ENCODE results near the gene CYP4F22.

CYP4F22 gene

DNA sequence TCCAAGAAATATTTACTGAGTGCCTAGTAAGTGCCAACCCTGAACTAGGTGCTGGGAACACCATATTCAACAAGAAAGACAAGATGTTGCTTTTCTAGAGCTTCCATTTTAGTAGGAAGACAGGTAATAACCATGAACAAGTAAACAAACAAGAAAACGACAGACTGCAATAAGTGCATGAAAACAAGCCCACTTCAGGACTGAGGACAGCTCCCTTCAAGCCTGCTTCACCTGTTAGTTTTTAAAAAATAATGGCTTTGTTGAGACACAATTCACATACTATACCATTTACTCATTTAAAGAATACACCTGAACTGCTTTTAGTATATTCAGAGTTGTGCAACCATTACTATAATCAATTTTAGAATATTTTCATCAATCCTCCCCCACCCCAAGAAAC, 30.4 kb downstream of the CYP4F22 start:
- DNase-seq = no peak

DNA sequence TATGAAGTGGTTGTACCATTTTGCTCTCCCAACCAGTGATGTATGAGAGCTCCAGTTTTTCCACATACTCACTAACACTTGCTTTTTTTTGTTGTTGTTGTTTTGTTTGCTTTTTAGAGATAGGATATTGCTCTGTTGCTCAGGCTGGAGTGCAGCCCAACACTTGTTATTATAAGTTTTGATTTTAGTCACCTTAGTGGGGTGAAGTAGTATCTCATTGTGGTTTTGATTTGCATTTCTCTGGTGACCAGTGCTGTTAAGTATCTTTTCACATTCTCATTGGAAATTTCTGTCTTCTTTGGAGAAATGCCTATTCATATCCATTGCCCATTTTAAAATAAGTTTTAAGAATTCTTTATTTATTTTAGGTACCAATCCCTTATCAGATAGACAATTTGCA, 31.3 kb downstream of the CYP4F22 start:
- DNase-seq = no peak

DNA sequence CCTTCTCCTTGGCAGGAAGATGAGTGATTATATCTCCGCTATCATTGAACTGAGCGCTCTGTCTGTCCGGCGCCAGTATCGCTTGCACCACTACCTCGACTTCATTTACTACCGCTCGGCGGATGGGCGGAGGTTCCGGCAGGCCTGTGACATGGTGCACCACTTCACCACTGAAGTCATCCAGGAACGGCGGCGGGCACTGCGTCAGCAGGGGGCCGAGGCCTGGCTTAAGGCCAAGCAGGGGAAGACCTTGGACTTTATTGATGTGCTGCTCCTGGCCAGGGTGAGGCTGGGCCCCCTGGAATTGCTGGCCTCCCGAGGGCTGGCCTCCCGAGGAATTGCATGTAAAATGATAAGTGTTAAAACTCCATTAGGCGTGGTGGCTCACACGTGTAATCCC, 32.1 kb downstream of the CYP4F22 start:
- no peak for DNase-seq

DNA sequence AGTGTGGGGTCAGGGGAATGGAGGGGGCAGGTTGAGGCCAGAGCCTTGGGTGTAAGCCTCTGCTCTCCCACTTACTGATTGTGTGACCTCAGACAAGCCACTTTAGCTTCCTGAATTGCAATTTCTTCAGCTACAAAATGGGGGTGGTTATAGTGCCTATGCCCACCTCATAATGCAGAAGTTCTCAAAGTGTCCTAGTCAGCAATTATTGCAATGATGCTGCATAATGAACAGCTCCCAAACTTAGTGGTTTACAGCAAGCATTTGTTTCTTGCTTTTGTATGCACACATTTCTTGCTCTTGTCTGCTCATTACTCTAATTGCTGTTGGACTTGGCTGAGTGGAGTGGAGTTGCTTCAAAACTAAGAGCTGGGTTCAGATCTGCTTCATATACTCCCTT, 36.0 kb downstream of the CYP4F22 start:
- DNase-seq = no peak

DNA sequence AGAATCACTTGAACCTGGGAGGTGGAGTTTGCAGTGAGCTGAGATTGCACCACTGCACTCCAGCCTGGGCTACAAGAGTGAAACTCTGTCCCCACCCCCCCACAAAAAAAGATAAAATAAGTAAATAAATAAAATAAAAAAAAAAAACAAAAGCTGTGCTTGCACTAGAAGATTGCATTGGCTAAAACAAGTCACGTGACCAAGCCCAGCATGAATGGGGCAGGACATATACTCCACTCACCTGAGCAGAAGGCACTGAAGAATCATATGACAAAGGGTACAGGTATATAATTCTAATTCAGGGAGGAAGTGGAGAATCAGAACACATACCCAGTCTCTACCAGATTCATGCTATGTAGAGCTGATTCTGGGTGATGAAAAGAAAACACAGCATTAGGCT, 36.6 kb downstream of the CYP4F22 start:
- DNase-seq = no peak

DNA sequence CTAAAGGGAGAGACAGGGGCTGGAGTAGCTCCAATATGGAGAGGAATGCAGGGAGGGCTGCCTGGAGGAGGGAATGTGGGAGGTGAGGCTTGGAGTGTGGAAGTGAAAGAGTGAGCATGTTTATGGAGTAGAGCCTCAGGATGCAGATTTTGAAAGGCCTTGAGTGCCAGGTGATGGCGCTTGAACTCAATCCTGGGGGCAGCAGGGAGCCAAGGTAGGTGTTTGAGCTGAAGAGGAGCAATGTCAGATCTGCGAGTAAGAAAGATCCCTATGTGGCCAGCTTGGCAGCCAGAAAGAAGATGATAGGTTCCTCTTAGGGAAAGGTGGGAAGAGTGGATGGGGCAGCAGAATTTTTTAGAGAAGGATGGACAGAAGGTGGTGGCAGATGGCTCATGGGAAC, 40.3 kb downstream of the CYP4F22 start:
- no peak for DNase-seq

DNA sequence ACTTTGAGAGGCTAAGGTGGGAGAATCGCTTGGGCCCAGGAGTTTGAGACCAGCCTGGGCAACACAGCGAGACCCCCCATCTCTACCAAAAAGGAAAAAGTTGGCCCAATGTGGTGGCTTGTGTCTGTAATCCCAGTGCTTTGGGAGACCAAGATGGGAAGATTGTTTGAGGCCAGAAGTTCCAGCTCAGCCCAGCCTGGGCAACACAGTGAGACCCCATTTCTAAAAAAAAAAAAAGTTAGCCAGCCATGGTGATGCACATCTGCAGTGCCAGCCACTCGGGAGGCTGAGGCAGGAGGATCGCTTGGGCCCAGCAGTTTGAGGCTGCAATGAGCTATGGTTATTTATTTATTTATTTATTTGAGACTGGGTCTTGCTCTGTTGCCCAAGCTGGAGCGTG, 41.3 kb downstream of the CYP4F22 start:
- DNase-seq = no peak

DNA sequence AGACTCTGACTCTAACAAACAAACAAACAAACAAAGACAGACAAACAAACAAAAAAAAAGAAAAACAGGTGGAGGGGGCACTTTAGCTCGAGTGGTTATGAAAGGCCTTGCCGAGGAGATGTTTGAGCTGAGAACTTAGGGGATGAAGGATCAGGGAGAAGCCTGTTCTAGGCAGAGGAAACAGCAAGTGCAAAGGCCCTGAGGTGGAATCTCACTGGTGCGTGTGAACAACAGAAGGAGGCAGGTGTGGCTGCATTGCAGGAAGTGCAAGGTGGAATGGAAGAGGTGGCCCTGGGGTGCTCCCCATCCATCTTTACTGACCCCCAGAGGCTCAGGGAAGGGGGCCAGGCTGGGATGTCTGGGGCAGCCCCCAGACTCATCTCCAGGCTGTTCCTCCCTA, 41.9 kb downstream of the CYP4F22 start:
- no peak for DNase-seq

DNA sequence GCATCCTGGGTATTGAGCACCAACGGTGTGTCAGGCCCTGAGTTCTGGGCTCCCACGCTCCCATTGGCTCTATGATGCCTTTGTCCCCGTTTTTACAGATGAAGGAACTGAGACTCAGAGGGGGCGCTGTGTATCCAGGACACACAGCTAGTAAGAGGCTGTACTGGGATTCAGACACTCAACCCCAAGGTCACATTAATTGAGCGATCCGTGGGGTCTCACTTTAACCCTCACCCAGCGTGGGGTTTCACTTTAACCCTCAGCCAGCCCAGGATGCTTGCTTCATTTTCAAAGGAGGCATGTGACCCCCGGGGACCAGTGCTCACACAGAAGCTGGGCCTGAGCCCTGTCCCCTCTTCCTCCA, 42.6 kb downstream of the CYP4F22 start:
- DNase-seq = no peak

DNA sequence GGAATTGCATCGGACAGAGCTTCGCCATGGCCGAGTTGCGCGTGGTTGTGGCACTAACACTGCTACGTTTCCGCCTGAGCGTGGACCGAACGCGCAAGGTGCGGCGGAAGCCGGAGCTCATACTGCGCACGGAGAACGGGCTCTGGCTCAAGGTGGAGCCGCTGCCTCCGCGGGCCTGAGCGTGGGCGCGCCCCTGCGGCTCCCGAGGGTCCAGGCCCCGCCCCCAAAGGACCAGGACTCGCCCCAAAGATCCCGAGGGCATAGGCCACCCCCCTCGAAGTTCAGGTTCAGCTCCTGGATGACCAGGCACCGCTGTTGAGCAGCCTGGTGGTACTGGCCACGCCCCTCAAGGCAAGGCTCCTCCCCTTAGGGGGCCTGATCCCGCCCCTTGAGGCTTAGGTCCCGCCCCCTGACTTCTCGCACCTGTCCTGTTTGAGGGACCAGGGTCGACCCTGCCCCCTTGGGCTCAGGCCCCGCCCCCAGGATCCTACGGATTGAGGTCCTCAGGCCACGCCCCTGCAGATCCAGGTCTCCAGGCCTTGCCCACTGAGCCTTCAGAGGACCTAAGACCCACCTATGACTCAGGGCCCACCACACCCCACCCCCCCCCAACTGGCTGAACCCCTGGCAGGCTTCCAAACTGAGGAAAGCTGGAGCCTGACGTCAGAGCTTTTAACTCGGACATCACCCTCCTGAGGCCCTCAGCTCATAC, 43.1 kb downstream of the CYP4F22 start:
- peak; percentile 72 for DNase-seq

DNA sequence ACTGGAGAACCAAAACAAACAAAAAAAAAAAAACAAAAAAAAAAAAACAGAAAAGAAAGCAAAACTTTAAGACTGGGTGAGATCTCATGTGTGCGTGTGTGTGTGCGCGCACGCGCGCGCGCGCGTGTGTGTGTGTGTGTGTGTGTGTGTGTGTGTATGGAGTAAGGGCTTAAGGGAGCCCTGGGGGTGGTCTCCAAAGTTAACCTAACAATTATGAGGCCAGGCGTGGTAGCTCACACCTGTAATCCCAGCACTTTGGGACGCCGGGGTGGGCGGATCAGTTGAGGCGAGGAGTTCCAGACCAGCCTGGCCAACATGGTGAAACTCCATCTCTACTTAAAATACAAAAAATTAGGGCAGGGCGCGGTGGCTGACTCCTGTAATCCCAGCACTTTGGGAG, 46.7 kb downstream of the CYP4F22 start:
- no peak for DNase-seq

DNA sequence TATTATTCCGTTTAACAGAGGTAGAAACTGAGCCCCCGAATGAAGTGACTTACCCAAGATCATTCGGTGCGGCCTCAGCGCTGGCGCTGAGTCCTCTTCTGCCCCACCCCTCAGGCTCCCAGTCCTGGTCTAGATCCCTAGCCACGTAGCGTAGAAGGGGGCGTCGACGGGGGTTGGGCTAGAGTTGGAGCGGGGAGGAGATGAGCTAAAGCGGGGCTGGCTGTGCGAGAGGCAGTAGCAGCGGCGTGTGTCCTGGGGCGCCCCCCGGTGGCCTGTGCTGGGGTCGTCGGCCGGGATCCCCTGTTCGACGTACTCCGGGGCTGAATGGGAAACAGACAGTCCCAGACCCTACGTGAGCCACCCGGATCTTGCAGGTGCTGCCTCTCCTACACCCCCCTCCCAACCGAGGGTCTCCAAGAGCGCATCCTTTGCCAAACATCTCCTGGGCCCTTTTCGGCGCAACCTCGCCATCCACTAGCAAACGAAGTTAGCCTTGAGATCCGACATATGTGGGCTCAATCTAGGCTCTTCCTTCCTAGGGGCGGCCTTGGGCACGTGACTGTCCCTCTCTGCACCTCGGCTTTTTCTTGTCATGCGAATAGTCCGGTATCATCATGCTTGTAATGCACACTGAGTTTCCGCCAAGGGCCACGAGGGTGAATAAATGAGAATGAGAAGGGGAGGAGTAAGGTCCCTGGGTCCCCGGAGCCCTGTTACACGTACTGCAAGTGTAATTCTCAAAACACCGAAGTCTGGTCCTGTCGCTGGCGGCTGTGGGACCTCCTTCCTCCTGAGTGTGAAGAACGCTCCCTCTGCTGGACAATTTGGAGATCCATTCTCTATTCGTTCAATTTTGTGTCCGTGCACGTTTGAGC, 47.7 kb downstream of the CYP4F22 start:
- DNase-seq = peak; percentile 98

DNA sequence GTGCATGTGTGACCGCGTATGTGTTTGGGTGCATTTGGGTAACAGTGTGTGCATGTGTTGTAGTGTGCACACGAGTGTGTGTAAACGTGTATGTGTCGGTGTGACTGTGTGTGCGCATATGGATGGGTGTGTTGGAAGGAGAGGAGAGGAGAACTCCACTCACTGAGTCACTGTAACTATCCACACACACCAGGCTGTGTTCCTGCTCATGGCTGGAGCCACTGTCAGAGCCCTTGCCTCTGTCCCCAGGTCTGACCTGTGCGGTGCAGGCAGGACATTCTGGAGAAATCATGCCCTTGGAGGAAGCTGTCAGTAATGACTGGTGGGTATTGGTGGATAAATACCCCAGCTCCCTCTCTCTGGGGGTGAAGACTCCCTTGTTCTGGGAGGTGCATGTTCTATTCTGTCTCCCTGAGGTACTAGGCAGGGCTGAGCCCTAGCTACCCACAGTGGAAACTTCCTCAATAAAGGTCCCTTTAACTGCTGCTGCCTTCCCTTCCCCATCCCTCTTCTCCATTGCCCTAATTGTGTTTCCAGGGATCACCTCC, 48.4 kb downstream of the CYP4F22 start:
- no peak for DNase-seq

DNA sequence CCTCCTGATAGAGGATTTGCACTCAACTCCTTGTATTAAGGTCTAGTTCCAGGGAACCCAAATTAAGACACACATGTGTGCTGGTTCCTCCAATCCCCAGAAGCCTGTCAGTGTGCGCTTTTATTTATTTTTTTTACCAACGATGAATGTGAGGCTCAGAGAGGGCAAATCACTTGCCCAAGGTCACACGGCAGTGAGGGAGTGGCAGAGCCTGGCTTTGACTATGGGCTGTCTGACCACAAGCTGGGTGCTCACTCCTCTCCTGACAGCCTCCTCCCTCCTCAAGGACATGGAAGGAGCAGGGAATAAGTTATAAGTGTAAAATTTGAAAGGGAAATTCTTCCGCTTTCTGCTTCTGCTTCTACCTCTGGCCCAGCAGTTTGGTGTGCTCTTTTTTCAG, 48.9 kb downstream of the CYP4F22 start:
- DNase-seq = no peak

DNA sequence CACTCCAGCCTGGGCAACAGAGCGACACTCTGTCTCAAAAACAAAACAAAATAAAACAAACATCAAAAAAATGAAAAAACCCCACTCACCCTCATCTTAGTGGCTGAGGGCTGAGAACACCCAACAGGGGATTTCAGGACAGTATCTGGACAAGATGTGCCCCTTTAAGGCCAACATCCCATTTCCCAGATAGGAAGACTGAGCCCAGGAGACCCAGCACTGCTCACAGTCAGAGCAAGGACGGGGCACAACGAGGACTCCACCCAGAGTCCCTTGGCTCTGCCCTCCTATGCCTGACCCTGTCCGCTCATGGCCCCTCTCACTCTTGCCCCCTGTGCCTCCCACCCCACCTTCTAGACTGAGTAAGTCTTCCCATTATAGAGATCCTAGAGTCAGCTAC, 53.8 kb downstream of the CYP4F22 start:
- DNase-seq = no peak

DNA sequence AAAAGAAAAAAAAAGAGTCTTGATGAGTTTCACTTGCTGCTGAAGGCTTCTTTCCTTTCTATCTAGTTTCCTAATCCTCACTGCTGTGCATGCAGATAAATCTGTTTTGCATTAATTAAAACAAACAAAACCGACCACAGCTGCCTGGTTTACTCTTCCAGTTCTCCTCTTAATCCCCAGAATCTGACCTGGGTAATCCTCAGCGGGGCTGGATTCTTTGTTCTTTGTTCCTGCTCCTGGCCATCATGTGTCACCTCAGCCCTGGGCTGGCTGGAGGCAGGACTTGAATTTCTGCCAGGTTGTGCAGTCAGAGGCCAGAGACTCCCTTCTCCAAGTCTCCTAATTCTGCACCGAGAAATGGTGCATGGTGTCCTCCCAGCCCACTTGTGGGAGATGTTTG, 54.5 kb downstream of the CYP4F22 start:
- no peak for DNase-seq

DNA sequence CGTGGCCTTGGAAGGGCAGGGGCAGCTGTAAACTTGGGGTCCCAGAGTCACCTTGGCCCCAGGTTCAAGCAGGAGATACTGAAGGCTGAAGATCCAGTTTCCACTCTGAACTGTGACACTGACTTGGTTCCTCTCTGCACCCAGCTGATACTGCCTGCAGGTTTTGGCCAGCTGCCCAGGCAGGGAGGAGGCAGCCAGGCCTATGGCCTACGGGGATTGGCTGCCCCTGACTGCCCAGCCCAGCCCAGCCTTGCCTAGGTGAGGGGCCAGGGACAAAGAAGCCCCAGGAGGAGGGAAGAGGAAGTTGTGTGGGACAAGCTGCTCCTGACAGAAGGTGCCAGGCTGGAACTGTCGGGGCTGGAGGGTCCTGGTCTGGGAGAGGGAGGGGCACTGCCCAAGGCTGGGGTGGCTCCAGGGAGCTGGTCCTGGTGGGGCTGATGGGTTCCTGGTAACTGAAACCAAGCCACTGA, 55.0 kb downstream of the CYP4F22 start:
- no peak for DNase-seq

DNA sequence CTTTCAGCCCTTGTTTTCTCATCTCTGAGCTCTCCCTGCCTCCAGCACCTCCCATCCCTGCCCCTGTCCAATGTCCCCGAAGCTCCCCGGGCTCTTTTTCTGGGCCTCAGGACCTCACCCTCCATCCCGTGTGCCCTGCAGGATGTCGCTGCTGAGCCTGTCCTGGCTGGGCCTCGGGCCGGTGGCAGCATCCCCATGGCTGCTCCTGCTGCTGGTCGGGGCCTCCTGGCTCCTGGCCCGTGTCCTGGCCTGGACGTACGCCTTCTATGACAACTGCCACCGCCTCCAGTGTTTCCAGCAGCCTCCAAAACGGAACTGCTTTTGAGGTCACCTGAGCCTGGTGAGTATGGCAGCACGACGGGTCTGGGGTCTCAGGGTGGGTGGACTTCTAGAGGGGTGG, 55.6 kb downstream of the CYP4F22 start:
- no peak for DNase-seq

DNA sequence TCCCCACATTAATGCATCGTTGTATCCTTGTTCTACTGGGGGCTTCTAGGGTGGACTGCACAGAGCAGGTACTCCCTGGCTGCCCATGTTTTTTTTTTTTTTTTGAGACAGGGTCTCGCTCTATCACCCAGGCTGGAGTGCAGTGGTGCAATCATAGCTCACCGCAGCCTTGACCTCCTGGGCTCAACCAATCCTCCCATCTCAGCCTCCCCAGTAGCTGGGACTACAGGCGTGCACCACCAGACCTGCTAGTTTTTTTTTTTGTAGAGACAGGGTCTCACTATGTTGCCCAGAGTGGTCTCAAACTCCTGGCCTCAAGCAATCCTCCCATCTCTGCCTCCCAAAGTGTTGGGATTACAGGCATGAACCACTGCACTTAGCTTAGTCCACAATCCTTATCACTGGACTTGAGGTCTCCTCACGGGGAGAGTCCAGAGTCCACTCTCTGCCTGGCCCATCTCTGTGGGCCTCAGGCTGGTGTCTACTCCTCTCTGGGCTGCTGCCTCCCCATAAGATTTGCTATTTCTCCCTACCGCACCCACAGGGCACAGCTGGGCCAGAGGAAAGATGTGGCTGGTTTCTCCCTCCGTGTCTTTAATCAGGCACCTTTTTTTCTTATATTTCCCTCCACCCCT, 56.3 kb downstream of the CYP4F22 start:
- no peak for DNase-seq

DNA sequence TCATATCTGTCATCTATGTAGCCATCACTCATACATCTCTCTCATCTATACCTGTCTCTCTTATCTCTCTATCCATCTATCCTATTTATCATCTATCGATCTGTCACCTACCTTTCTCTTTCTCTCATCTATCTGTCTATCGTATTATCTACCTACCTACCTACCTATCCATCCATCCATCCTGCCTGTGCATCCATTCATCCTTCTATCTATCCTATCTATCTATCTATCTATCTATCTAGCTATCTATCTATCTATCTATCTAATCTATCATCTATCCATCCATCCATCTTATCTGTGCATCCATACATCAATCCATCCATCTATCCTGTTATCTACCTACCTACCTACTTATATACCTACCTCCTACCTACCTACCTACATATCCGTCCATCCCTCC, 62.1 kb downstream of the CYP4F22 start:
- DNase-seq = no peak

DNA sequence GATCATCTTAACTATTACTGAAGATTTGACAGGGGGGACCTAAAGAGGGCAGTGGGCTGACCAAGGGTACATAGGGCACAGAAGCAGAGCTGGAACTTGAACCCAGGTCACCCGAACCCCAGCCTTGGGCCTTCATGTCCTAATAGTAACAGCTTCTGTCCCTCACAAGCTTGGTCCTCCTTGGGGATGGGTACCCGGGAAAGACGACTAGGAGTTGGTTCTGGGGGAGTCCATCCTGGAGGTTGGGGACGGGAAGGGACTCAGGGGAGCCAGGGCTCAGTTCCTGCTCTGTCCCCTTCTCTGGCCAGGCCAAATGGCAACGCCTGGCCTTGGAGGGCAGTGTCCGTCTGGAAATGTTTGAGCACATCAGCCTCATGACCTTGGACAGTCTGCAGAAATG, 67.1 kb downstream of the CYP4F22 start:
- no peak for DNase-seq

DNA sequence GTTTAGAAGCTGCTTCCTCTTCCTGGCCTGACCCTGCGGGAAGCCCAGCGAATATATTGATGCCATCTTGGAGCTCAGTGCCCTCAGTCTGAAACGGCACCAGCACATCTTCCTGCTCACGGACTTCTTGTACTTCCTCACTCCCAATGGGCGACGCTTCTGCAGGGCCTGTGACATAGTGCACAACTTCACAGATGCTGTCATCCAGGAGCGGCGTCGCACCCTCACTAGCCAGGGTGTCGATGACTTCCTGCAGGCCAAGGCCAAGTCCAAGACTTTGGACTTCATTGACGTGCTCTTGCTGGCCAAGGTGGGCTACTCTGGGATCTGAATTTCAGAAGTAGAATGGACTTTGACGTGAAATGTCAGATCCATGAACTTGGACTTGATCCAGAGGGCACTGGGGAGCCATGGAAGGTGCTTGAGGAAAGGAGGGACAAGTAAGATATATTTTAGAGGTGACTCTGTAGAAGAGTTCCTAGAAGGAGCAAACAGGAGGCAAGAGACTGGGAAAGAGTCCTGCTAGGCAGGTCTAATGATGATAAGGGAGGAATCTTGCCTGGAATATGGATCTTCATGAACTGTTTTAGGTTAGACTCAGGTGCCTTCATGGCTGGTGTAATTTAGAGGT, 68.3 kb downstream of the CYP4F22 start:
- no peak for DNase-seq

DNA sequence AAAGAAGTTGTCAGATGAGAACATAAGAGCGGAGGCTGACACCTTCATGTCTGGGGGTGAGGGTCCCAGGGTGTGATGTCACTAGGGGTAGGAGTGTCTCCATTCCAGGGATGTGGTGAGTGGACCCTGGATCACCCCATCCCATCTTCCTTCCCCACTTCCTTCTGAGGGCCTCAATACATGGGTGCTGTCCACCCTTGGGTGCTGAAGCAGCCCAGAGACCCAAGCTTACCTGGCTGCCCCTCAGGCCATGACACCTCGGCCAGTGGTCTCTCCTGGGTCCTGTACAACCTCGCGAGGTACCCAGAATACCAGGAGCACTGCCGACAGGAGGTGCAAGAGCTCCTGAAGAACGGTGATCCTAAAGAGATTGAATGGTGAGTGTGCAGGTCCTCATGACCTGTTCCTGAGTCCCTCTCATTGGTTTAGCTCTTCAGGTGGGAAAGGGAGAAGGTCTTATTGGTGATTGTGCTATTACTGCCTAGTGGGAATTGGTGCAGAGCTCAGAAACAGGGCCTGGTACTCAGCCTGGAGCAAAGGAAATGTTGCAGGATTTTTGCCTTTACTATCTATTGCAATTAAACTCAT, 69.0 kb downstream of the CYP4F22 start:
- DNase-seq = no peak

All from stimulated activated CD4-positive, alpha-beta T cell treated with anti-CD3 and anti-CD28 coated beads, Interleukin-1b, Interleukin-23, amount 100 ng/mL, for 48 hours (primary cell).